Endothelial cell of umbilical vein (primary cell): ENCODE measurements around the gene PRIM1.
"Not testable (repeated sequence)": the region's sequence is repeated elsewhere in the genome, so short reads cannot be mapped to it uniquely, and the experiment has no call there.

Experiments used
- CTCF ChIP-seq, 2 donors: IDR thresholded peaks; 1 replicate in 1 of 2; 2 replicates in 1 of 2; pipeline ENCODE4 v1.5.1; 2011; ENCODE audit warnings: low read length in 2 of 2, mild to moderate bottlenecking in 2 of 2, moderate library complexity in 2 of 2, control low read depth in 1 of 2, inconsistent platforms in 1 of 2, low read depth in 1 of 2; ENCODE audit not compliant: insufficient read depth in 1 of 2; ENCODE audit errors: extremely low read depth in 1 of 2
- EZH2 ChIP-seq: IDR thresholded peaks from 2 replicates; pipeline ENCODE4 v1.6.1; 2012; ENCODE audit warnings: borderline replicate concordance, low read depth, mild to moderate bottlenecking, moderate library complexity, low read length, inconsistent platforms; ENCODE audit not compliant: severe bottlenecking
- MAX ChIP-seq: IDR thresholded peaks from 2 replicates; pipeline ENCODE4 v1.6.1; 2011; ENCODE audit not compliant: insufficient read depth, insufficient read length
- POLR2A ChIP-seq: IDR thresholded peaks from 2 replicates; pipeline ENCODE4 v1.6.1; 2012; ENCODE audit warnings: low read depth, mild to moderate bottlenecking, control low read depth, low read length

- TF ChIP-seq CTCF (IDR thresholded peaks at IDR 0.05; ENCODE audit: extremely low read depth in 1 of 2, insufficient read depth in 1 of 2, low read depth in 1 of 2, low read length in 2 of 2); EZH2; POLR2A; MAX: not testable (repeated sequence)
These were observed 43.7 kb upstream of the PRIM1 start for GRCh38 chr12:56795791-56796190.
